Tibial artery (tissue), 4 donors: Measurements from ENCODE around the gene SEMA3C.

Source experiments
- DNase-seq, 2 donors: peaks; one replicate each; pipeline ENCODE4 v3.0.0-alpha.2; 2019
- H3K27ac ChIP-seq, 2 donors: fragments of 200-600 bp; sonication (generic) in 1 of 2; 1 replicate in 1 of 2; 2 replicates in 1 of 2; pipeline ENCODE4 v1.5.1; 2018 to 2019; ENCODE audit warnings: mild to moderate bottlenecking in 1 of 2
- H3K27me3 ChIP-seq, 2 donors: fragments of 200-600 bp; sonication (generic) in 1 of 2; one replicate each; pipeline versions ENCODE4 v1.5.1 to v1.6.0; 2016 to 2019
- H3K36me3 ChIP-seq, 3 donors: fragments of 200-600 bp; sonication (generic) in 2 of 3; one replicate each; pipeline ENCODE4 v1.5.1; 2016 to 2019; ENCODE audit warnings: mild to moderate bottlenecking in 2 of 3
- H3K4me1 ChIP-seq, 4 donors: fragments of 200-600 bp; sonication (generic) in 2 of 4; 1 replicate in 3 of 4; 2 replicates in 1 of 4; pipeline ENCODE4 v1.5.1; 2016 to 2019
- H3K4me3 ChIP-seq, 2 donors: fragments of 200-600 bp; sonication (generic) in 1 of 2; 1 replicate in 1 of 2; 2 replicates in 1 of 2; pipeline ENCODE4 v1.5.1; 2018 to 2019; ENCODE audit warnings: mild to moderate bottlenecking in 2 of 2
- H3K9me3 ChIP-seq, 3 donors: fragments of 200-600 bp; sonication (generic) in 1 of 3; one replicate each; pipeline ENCODE4 v1.5.1; 2016 to 2019
- CTCF ChIP-seq, 2 experiments: fragments of 200-600 bp in 1 of 2; fragments of 450-650 bp in 1 of 2; IDR thresholded peaks; one replicate each; pipeline ENCODE4 v1.5.1; 2017 to 2019; ENCODE audit warnings: antibody characterized with exemption in 2 of 2, mild to moderate bottlenecking in 1 of 2, moderate library complexity in 1 of 2
- intact Hi-C: fragments of 100-400 bp; cut with DNase I; formaldehyde crosslinking; loops from one replicate; pipeline ENCODE4 v1.15.0; 2023; ENCODE audit warnings: low total_unique reads

The SEMA3C gene

GRCh38 chr7:80760292-80760691, 158.6 kb downstream of the SEMA3C start:
- no peak overlapping the region for H3K27ac ChIP-seq
- no peaks in the 10 kb centered on the region for H3K9me3 ChIP-seq
- TF ChIP-seq CTCF (IDR thresholded peaks at IDR 0.05) = no peak
- no peaks in the 10 kb centered on the region for H3K27me3 ChIP-seq
- no peak for DNase-seq
- H3K4me1 ChIP-seq = no peaks in the 10 kb centered on the region
- intact Hi-C loops = no loop called here
- no peak overlapping the region for H3K4me3 ChIP-seq
- peaks cover 0 to 7% (median 0%) of the 10 kb centered on the region in 3 donors for H3K36me3 ChIP-seq

- H3K9me3 ChIP-seq = no peaks in the 10 kb centered on the region
- H3K27me3 ChIP-seq = no peaks in the 10 kb centered on the region
- no peak overlapping the region for H3K27ac ChIP-seq
- H3K36me3 ChIP-seq = peaks cover 0 to 5% (median 0%) of the 10 kb centered on the region in 3 donors
- intact Hi-C loops = no loop called here
- no peak for DNase-seq
- no peaks in the 10 kb centered on the region for H3K4me1 ChIP-seq
- TF ChIP-seq CTCF (IDR thresholded peaks at IDR 0.05) = no peak
- H3K4me3 ChIP-seq = no peak overlapping the region
Observed at GRCh38 chr7:80752954-80753690, 165.7 kb downstream of the SEMA3C start.

- no peaks in the 10 kb centered on the region for H3K9me3 ChIP-seq
- DNase-seq = no peak
- H3K27me3 ChIP-seq = no peaks in the 10 kb centered on the region
- intact Hi-C loops = no loop called here
- no peak overlapping the region for H3K4me3 ChIP-seq
- H3K27ac ChIP-seq = no peak overlapping the region
- TF ChIP-seq CTCF (IDR thresholded peaks at IDR 0.05) = no peak
- H3K36me3 ChIP-seq = peaks cover 0 to 6% (median 0%) of the 10 kb centered on the region in 3 donors
- no peaks in the 10 kb centered on the region for H3K4me1 ChIP-seq
Observed at GRCh38 chr7:80749270-80749669, 169.6 kb downstream of the SEMA3C start.

GRCh38 chr7:80748363-80749042, 170.3 kb downstream of the SEMA3C start:
- no peak for TF ChIP-seq CTCF (IDR thresholded peaks at IDR 0.05)
- intact Hi-C loops = no loop called here
- Histone ChIP-seq H3K27me3 (no peaks in the 10 kb centered on the region), H3K4me1 (no peaks in the 10 kb centered on the region), H3K36me3 (peaks cover 0 to 6% (median 0%) of the 10 kb centered on the region in 3 donors), H3K27ac (no peak overlapping the region), H3K4me3 (no peak overlapping the region), H3K9me3 (no peaks in the 10 kb centered on the region)
- DNase-seq = no peak

- Histone ChIP-seq H3K4me1 (peaks cover 0 to 15% (median 5%) of the 10 kb centered on the region in 4 donors), H3K27ac (peak overlapping the region in 1 of 2 donors; percentile 16), H3K36me3 (peaks cover 0 to 6% (median 0%) of the 10 kb centered on the region in 3 donors), H3K4me3 (no peak overlapping the region), H3K27me3 (no peaks in the 10 kb centered on the region), H3K9me3 (no peaks in the 10 kb centered on the region)
- intact Hi-C loops = no loop called here
- TF ChIP-seq CTCF (IDR thresholded peaks at IDR 0.05) = no peak
- DNase-seq = no peak
Observed at GRCh38 chr7:80740778-80741545, 177.9 kb downstream of the SEMA3C start.
